ELR (cell line): Measurements from ENCODE around the gene AKT1S1.
A peak's percentile ranks its signal among the peaks of the same experiment; 100 is the strongest.

Experiments used
- DNase-seq: peaks from one replicate; pipeline ENCODE4 v3.0.0-alpha.2; 2015; ENCODE audit warnings: low read depth

Gene AKT1S1

DNA sequence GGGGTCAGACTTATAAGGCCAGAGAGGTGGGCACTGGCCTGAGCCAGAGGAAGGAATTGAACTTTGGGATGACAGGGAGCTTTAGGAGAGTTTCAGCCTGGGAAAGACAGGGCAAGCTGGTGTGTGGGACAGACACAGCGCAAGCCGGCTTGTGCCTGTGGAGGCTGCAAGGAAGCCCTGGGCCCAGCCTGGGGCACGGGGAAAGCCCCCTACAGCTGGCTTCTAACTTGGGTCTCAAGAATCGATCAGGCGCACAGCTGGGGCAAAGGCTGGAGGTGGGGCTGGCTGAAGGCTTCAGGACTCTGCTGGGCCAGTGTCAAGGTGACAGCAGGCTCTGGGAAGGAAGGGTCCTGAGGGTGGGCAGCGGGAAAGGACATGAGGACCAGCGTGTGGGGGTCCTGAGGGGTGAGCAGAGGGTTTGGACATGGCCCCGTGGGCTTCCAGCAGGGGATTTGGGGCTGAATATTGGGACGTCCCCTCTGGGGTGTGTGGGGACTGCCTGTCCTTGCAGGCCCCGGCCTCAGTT, 23.2 kb downstream of the AKT1S1 start:
- DNase-seq, result no peak

DNA sequence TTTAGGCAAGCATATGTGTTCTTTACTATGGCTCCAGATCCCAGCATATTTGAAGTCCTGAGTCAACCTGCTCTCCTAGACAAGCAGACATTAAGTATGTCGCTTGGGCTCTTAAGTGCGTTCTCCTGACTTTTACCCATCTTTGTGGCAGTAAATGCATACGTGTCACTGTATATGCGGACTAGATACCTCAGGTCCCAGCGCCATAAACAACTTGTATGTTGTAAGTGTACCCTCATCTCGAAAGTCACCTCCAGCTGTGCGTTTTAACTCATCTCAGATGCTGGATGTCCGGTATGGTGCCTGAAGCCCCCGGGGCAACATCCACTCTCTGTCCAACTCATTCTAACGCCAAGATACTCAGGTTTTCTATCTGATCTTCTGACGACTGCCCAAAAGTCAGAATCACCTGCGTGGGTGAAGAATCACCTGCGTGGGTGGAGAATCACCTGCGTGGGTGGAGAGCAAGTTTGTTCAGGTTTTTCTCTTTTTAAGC, 24.5 kb downstream of the AKT1S1 start:
- DNase-seq, result no peak

DNA sequence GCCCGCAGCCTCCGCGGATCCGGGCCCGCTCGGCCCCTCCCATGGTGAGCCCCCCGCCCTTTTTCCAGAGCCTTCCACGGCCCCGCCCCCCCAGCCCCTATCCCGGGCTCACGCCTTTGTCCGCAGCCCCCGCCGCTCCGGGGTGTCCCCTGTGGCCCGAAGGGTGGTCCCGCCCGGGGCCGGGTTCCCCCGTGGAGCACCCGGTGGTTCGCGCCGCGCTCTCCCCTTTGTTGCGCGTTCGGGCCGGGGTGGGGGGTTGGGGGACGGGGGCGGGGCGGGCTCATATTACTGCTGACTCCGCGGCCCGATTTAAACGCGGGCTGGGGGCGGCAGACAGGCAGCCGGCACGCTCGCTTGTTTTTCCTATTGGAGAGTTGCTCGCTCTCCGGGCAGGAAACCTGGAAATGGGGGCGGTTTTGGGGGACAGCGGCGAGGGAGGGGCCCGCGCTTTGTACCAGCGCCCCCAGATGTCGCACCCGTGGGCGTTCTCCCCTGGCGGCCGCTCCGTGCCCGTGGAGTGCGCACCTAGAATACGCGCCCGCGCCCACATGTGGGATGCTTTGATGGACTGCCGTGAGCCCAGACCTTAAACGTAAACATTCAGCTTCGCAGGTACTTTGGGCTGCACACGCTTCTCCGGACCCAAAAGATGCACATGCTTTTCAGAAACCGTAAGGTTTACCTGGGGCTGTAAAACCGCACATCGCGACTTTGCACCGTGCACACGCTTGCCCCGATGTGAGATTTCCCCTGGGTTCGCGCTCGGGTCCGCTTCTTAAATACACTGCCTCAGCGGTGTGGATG, 25.5 kb downstream of the AKT1S1 start:
- peak; percentile 45 for DNase-seq

DNA sequence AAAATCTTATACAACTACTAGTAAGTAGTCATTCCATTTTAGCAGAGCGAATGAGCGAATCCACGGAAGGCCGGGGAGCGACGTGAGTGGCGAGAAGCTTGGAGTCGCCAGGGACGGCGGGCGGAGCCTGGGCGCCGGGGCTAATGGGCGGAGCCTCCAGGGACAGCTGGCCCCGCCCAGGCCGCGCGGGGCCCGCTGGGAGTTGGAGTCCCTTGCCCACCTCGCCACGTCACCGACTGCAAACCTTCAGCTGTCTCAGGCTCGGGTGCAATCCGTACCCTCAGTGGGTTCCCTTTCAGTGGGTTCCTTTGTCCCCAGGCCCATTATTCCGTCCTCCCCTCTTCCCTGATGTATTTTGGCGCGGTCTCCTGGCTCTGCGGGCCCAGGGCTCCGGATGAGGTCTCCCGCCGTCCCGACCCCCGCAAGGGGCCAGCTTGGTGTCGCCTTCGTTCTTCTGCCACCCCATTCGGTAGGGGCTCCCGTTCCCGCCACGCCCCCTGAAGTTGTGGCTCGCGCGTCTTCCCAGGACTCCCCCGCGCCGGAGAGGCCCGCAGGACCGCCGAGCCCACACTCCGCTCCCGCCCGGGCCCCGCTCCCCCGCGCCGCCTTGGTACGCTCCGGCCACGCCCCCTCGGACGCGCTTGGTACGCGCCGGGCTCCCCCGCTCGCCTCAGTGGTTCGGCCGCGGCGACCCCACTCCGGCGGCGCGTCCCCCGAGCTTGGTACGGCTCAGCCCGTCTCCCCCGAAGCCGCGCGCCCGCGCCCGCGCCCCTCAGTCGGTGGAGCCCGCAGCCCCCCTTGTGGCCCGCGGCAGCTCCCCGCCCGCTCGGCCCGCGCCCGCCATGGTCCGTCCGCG, 26.4 kb downstream of the AKT1S1 start, which contains the start of gene PTOV1:
PTOV1 (plus strand) TSS at position 673 of the 856 bp plus-strand sequence.
- DNase-seq, result peak; percentile 92

DNA sequence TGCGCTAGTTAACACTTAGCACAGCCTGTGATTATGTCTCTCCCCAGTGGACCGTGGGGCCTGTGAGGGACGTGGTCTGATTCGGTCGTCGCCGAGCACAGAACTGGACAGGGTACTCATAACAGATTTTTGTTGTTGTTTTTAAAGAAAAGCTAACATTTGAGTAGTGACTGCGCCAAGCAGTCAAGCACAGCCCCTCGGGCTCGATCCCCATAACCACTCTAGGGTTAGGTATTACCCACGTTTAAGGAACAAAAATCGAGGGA, 27.0 kb downstream of the AKT1S1 start:
- no peak for DNase-seq

DNA sequence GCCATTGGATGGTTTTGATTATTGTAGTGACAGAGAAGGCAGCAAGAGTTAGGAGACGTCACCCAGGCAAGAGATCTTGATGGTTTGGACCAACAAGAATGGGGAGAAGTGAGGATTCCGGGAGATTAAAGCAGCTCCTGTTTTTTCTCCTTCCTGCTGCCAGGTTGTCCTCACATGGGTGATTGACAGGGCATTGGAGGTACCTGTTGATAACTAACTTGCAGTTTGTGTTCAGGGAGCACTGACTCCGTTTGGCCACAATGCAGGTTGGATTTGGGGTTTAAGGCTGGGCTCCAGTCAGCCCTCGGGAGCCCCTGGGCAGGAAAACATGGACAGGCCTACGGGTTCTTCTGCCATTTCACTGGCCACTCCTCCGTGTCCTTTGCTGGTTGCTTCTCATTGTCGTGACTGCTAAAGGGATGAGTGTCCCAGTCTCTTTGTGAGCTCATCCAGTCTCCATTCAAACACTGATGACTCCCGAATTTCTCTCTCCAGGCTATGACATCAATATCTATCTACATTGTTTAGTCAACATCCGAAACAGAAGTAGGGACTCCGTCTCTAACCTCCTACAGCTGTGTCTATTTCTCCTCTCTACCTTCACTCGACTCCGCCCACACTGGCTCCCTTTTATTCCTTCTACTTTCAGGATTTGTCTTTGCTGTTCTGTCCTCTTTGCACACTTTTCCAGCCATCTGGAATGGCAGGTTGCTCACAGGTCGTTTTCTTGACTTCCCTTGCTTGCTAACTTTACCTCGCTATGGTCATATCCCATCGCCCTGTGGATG, 27.5 kb downstream of the AKT1S1 start:
- DNase-seq, result no peak

DNA sequence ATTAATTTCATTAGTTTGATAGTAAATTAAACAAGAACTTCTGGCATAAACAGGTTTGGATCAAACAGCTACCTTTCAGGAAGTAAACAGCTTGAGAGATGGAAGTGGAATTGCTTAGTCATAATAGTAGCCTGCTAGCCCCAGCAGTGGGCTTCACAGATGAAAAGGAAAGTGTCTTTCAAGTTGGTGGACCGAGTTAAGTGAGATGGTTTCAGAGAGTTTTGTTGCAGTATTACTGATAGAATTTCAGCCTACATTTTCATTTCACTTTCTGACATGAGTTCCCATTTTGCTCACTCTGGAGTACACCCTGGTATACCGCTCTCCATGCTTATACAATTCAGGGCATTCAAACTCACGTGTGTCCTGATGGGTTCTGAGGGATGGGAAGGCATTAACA, 28.2 kb downstream of the AKT1S1 start:
- no peak for DNase-seq

DNA sequence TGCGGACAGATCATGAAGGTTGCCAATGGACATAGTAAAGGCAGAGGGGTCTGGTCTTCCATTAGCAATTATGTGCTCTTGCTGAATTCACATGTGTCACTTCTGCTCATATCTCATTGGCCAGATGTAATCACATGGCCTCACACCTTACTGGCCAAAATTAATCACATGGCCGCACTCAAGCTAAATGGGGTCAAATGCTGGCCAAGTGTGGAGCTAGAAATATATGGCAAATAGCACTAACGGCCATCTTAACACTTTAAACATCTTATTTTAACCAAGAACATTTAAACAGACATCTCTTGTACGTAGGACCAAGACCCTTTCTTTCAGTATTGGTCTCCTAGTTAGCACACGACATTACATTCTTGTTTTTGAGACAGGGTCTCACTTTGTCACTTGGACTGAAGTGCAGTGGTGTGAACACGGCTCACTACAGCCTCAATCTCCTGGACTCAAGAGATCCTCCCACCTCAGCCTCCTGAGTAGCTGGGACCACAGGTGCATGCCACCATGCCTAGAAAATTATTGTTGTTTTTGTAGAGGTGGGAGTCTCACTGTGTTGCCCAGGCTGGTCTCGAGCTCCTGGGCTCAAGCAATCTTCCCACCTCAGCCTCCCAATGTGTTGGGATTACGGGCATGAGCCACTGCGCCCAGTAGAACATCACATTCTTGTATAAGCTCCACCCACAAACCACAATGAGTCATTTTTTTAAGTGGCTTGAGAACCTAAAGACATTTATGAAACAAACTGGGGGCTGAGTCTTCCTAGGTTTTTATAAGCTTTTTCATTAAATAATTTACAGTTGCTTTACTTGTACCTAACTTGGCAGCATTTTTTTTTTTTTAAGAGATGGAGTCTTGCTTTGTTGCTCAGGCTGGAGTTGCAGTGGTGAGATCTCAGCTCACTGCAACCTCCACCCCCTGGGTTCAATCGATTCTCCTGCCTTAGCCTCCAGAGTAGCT, 29.1 kb downstream of the AKT1S1 start:
- peak; percentile 94 for DNase-seq

DNA sequence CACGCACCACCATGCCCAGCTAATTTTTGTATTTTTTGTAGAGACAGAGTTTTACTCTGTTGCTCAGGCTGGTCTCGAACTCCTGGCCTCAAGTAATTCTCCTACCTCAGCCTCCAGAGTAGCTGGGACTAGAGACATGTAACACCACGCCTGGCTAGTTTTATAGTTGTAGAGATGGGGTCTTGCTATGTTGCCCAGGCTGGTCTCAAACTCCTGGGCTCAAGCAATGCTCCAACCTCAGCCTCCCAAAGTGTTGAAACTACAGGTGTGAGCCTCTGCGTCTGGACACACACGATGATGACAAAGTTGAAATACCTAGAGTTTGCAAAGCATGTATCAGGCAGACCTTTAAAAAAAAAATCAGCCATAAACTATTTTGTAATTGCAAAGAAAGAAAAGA, 30.7 kb downstream of the AKT1S1 start:
- no peak for DNase-seq

DNA sequence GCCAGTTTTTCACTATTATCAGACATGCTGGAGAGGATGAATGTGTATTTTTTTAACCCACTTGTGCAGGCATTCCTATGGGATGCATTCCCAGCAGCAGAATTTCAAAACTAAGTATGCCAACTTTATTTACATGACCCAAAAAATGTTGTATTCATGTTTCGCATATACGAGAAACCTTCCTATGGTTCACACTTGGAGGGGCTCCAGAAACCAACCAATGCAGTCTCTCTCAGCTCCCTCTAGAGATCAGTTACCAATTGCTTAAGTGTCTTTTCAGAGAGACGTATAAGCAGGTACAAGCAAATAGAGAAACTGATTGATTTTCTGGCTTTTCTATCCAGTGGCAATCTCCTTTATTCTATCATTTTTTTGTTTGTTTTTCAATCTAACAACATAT, 31.7 kb downstream of the AKT1S1 start:
- DNase-seq, result no peak

DNA sequence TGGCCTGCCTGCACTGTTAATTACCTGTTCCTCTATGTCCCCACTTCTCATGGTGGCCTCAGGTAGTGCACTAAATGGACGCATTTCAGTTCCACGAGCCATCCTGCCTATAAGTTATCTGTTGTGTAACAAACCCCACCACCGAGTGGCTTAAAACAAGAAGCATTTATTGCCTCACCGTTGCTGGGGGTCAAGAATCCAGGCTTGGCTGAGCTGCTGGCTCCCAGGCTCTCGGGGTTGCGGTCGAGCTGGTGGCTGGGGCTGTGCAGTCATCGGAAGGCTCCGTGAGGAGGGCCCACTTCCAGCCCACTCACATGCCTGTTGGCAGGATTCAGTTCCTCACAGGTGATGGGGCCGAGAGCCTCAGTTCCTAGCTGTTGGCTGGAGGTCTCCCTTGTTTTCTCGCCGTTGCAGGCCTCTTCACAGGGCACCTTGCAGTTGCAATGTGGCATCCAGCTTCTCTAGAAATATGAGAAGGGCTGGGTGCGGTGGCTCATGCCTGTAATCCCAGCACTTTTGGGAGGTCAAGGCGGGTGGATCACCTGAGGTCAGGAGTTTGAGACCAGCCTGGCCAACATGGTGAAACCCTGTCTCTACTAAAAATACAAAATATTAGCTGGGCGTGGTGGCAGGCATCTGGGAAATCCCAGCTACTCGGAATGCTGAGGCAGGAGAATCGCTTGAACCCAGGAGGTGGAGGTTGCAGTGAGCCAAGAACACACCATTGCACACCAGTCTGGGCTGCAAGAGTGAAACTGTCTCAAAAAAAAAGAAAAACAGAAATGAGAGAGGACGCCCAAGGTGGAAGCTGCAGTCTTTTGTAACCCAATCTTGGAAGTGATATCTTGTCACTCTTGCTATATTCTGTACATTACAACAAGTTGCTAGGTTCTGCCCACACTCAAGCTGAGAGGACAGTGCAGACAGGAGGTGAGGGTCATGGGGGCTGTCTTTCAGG, 32.7 kb downstream of the AKT1S1 start:
- no peak for DNase-seq

DNA sequence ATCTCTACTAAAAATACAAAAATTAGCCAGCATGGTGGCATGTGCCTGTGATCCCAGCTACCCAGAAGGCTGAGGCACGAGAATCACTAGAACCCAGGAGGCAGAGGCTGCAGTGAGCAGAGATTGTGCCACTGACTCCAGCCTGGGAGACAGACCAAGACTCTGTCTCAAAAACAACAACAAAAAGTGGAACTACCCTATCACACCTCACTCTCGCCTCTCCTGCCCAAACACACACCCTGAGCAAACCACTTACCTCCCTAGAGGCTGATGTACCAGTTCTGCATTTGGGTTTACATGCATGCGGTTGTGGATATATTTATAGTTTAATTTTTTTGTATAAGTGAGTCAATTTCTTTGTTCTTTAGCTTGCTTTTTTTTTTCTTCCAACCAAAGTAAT, 33.9 kb downstream of the AKT1S1 start:
- no peak for DNase-seq

DNA sequence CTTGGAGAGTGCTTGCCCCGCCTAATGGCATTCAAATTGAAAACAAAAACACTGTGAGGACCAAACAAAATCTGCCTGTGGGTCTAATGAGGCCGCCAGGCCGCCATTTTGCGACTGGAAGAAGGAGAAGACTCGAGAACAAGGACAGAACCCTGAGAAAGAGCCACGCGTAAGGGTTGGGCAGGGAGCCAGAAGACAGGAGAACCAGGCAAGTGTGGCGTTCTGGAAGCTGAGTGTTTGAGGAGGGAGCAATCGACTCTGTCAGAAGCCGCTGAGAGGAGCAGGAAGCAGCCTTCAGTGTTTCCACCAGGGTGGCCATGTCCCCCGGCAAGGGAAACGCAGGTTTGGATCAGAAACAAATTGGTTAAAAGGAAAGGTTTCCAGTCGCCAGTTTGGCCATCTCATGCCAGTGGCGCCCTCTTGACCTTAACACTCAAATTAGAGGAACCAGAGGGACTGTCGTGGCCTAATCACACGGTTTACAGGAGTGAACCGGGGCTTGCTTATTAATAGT, 36.4 kb downstream of the AKT1S1 start:
- DNase-seq, result no peak

DNA sequence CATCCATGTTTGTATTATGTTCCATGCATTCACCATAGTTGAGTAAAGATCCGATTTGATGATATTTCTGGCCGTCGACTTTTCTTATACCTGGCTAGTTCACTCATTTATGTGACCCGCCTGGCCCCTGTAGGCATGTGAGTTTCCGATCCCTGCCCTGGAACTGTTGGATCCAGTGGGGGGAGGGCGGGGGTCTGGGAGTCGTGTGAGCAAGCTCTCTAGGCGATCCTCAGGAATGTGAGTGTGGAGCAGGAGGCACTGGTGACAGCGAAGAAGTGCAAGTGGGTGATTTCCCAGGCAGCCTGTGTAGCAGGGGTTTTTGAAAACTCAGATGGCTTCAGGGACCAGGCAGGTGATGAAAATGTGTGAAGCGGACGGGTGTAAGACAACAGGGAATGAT, 36.8 kb downstream of the AKT1S1 start:
- DNase-seq, result no peak

DNA sequence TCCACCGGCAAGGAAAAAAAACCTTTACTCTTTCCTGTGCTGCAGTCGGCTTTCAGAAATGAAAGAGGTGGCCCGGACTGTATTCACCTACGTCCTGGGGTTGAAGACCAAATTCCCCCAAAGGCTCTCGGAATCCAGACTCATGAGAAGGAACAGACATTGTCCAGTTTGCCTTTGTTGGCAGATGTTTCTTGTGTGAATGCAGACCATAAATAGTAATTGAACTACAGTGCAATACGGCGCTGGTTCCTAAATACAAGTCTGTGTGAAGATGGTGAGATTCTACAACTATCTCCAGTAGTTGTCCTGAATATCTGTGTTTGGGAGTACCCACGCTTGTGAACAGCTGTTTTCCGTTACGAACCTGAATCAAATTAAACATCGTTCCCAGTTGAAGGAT, 37.4 kb downstream of the AKT1S1 start:
- DNase-seq, result no peak

DNA sequence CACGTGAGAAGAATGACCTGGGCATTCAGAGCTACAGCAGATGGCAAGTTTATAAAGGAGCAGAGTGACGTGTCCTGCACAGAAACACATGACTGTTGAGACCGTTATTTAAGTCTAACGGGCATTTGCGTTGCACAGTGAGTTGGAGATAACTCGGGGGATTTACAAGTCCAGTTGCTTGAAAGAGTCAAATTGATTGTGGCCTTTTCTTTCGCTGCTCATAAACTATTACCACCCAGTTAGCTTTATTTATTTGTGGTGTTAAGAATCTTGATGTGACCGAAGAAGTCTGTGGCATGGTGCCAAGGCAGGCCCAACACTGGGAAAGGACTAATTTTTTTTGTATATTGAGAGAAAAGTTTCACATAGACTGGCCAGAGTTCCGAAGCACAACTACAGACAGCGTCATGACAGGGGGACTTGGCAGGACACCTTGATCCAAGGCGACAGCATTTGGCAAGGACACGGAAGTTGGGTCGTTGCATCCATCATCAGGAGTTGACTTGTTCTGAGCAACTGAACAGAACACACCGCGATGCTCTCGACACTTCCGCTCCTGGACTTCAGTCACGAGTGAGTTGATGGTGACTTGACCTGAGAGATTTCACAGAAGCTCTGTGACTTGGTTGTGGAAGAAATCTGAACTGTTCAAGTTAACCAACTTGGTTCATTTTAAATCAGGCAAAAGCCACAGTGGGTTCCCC, 38.1 kb downstream of the AKT1S1 start:
- no peak for DNase-seq

DNA sequence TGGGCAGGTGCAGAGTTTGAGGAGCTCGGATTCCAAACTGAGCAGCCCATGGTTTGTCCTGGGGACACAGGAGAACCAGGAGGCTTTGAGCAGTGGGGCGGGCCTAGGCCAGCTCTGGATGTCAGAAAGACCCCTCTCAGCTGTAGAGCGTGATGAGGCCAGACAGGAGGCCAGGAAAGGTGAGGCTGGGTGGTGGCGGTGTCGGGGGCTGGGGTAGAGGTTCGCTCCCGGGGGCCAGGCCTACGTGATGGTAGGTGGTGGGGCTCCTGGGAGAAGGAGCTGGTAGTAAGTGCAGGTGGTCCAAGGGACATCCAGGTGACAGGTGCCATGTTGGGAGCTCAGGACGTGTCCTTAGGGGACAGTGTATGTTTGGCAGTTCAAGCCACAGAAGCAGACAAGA, 39.7 kb downstream of the AKT1S1 start:
- no peak for DNase-seq

DNA sequence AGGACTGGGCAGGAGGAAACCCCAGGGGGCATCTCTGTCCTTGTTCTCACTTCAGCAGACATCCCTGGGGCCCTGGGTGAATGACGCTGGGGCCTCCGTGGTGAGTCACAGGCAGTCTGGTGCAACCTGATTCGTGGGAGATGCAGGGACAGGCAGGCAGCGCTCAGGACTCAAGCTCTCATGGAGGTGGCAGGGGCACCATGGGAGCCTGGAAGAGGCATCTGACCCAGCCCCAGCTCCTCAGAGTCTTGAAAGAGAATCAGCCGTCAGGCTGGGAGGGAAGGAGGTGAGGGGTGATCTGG, 40.2 kb downstream of the AKT1S1 start:
- DNase-seq, result peak; percentile 61
